Stimulated activated CD8-positive, alpha-beta memory T cell treated with anti-CD3 and anti-CD28 coated beads, Interleukin-7, amount 100 ng/mL, for 48 hours (primary cell): ENCODE results near the gene PCSK6.

Experiments used
- DNase-seq, 2 donors: peaks; one replicate each; pipeline ENCODE4 v3.0.0-alpha.2; 2020; ENCODE audit warnings: low read depth in 1 of 2; ENCODE audit errors: extremely low read depth in 1 of 2

Gene PCSK6

DNA sequence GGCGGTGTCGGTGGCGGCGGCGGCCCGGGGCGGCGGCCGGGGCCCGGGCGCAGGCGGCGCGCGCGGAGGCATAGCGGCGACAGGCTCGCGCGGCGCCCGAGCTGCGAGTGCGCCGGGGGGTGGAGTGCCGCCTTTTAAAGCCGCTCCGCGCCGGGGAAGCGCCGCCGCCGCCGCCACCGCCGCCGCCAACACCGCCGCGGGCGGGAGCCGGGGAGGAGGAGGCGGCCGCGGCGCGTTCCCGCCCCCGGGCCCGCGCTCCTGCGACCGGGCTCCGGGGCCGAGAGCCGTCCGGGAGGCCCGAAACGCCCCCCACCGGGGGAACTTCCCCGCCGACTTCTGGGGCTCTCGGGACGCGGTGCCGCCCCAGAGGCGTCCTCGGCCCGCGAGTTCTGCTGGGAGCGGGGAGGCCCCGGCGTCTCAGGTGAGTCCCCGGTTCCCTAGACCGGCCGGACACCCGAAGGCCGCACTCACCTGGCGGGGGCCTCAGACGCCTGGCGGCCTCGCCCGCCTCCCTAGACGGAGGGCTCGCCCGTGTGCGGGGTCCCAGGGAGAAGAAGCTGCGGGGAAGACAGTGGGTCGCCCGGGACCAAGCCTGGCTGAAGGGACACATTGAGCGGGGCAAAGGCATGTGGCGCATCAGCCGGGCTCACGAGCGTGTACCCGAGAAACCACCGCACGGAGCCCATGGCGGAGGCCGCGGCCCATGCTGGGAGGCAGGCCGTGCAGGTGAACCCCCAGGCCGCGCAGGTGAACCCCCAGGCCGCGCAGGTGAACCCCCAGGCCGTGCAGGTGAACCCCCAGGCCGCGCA, at the start of gene PCSK6:
Gene PCSK6 (minus strand): TSS at position 109 of the 809 bp plus-strand sequence. CDS start 37 bp downstream, at position 72.
- no peak for DNase-seq

DNA sequence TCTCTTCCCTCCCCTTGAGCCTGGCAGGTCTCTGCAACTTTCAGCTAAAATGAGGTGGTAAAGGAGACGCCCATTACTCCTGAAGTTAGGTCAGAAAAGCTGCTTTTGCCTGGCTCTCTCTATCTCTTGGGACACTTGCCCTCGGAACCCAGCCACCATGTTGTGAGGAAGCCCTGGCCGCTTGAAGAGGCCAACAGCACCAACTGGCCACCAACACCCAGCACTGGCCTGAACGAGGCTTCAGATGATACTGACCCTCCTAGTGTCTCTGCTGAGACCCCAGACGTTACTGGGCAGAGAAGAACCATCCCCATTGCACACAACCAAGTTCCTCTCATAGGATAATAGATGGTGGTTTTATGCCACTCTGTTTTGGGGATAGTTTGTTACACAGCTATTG, 49.5 kb upstream of the PCSK6 start:
- DNase-seq = no peak

DNA sequence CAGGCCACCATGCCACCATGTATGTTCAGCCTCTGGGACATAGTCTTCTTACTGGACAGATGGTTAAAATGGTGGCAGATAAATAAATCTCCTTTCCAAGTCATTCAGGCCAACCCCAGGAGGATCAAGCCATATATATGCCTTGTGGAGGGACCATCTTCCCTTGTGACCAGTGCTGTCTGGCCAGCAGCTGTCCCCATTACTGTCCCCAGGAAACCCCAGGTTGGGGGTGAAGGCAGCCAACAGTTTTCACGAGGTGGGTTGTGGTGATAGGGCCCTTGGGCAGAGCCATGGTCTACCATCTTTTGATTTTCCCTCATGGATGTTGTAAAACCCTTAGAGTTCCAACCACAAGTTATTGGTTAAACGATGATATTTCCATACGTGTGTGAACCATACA, 48.7 kb upstream of the PCSK6 start:
- no peak for DNase-seq

DNA sequence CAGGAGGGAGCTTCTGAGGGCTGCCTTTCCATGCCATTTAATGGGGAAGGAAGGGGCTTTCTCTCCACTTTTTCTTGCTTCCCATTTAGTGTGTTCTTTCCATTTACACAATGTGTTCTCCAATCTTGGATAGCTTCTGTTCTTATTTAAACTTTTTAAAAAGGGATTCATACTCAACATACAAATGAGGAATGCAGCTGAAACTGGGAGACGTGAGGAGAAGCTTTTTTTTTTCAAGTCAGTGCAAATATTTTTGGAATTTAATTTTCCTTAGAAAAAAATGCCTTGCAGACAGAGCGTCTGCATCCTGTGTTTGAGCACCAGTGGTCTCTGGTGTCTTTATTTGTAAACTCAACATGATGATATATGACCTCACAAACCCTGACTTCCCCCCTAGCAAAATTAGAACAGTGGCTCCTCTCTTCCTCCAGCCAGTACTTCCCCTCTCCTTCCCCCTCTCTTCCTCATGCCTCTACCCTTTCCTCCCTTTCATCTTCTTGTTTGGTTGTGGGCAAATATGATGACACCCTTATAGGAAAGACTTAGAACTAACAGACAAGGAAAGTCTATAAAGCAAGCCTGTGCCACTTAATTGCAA, 48.1 kb upstream of the PCSK6 start:
- DNase-seq = no peak

DNA sequence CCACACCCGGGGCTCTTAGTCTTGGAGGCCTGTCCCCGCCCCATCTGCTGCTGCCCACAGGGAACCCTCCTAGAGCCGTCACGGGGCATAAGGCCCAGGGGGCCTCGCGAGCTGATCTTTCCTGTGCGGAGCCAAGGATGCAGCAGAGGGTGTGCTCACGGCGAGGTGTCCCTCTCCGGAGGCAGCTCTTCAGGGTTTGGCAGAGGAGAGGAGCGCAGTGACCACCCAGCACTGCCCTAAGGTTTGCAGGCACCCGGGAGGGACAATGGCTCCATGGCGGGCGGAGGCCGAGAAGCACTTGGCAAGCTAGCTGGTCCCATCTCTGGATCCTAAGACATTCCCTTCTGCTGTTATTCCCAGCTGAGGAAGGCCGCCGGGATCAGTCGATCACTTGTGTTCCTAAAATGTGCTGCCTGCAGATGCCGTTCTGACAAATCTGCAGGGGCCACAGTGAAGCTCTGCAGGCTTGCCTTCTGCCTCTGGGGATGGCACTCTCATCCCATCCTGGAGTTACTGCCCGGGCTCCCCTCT, 47.4 kb upstream of the PCSK6 start:
- no peak for DNase-seq

DNA sequence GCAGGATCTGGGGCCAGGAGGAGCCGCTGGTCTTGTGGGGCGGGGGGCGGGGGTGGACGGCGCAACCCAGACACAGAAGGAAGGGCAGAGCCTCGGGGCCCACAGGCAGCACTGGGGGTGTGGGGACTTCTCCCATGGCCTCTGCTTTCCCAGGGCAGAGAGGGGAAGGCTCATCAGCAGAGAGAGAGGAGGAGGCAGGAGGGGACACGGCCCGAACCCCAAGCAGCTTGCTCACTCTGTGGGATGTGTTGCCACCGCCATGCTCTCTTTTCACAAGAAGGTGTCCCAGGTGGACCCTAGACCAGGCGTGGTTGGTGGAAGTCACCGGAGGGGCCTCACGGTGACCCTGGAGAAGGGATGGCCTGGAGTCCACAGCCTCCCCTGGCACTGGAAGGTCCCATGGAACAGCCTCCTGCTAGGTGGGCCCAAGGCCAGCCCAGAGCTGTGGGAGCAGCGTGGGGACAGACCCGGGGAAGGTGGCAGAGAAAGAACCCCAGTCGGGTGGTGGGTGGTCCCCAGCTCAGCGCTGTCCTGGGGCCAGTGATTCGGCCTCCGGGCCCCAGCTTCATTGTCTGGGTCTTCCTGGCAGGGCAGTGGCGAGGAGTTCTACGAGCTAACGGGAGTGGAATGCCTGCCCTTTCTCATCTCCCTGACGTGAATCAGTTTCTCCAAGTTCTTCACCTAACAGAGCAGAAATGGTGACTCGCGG, 46.8 kb upstream of the PCSK6 start:
- DNase-seq = no peak

DNA sequence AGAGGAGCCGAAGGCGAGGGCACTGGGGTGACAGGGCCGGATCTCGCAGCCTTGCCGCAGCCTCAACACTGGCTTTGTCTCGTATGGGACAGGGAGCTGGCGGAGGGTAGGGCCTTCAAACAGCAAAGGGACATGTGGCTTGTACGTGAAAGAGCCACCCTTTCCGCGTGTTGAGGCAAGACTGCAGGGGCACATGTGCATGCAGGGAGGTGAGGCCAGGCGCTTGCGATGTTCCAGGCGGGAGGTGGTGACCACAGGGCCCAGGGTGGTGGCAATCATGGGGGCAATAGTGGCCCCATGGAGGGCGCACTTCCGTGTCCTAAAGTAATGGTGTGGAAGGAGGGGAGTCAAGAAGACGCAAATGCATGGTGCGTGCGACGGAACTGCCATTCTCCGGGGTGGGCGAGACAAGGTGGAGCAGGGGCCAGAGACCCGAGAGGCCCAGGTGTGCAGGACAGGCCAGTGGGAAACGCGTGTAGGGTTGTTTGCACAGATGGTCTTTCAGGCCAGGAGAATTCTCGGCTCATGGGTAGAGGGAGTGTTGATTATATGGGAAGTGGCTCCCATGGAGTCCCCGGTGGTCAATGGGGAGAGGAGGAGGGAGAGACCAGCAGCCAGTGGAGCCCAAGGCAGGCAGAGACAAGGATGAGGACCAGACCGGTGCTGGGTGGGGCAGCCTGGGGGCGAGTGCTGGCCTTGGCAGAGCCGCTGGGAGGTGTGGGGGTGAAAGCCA, 45.8 kb upstream of the PCSK6 start:
- DNase-seq = no peak

DNA sequence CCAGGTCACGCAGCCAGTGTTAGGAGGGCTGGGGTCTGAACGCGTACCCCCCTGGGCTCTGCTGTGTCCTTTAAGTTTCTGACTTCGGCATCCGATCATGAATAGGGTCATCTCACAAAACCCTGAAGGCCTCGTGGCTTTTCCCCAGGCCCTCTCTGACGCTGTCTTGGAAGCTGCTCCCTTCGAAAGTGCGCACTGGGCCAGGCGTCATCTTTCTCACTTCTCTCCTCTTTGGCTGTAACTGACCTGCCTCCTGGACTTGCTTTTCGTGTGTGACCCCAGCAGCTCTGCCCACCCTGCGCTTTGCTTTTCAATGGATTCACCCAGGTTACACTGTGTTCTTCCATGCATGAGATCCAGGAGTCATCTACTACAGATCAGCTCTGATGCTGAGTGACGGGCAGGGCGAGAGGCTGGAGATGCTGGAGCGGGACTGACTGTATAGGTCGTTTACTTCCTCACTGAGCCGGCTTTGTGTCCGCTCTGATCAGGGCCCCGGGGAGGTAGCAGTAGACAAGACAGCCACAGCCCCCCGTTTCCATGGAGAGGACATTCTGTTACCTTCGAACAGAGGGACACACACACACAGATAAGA, 45.0 kb upstream of the PCSK6 start:
- DNase-seq = no peak

DNA sequence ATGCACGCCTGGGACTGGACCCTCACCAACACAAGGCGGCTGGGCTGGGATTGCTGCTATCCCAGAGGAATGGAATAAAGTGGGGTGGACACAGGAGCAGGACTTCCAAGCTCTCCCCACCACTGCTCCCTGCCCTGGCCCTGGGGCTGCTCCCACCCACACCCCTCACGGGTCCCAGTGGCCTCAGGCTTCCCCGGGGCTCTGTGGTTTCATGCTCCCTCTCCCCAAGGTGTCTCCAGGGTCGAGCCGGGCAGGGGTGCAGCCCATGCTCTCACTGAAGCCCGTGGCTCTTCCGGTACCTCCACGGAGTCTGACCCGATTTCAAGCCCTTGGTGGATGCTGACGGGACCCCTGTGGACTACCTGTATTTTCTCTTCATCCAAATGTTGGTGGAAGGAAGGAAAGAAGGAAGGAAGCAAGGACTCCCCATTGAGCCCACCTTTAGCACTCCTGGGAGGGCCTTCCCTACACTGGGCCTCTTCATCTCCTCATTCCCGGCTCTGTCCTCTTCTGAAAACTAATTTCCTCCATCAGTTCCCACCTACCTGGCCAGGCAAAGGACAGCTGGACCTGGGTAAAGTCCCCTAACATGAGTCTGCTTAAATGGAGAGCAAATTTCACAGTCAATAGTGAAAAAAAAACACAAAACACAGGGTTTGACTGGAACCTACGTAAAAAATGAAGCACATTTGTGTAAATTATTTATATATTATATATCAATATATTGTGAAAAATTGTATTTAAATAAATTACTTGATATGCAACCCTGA, 44.0 kb upstream of the PCSK6 start:
- DNase-seq = no peak

DNA sequence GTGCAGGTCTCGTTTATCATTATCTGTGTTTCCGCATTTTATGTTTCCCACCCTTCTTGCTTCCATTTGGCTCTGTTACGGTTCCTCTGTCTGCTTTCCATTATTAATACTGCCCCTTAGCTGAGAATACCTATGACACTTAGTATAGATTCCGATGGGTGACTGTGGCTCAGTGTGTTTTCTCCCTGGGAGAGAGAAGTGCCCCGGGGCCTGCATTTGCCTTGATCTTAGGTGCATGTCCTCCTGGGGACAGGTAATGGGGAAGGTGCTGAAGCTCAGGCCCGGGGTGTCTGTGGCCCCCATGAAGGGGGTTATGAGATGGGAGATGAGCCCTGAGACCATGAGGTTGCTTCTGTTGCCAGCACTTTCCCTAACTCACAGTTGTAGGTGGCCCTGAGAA, 43.4 kb upstream of the PCSK6 start:
- DNase-seq = no peak

DNA sequence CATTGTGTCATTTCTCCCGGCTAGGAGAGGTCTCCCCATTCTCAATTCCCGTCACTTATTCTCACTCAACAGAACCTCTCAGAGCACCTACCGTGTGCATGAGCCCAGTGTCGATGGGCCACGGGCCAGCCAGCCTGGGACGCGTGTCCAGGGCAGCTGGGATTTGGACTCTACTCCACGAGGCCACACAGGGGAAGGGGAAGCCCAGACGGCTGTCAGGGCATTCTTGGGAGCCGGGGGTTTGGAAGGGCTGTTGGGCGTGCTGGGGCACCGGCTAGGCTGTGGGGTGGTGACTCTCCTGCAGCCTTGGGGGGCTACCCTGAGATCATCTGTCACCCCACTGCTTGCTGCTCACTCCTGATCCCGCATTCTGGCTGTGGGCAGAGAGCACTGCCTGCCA, 41.7 kb upstream of the PCSK6 start:
- no peak for DNase-seq

DNA sequence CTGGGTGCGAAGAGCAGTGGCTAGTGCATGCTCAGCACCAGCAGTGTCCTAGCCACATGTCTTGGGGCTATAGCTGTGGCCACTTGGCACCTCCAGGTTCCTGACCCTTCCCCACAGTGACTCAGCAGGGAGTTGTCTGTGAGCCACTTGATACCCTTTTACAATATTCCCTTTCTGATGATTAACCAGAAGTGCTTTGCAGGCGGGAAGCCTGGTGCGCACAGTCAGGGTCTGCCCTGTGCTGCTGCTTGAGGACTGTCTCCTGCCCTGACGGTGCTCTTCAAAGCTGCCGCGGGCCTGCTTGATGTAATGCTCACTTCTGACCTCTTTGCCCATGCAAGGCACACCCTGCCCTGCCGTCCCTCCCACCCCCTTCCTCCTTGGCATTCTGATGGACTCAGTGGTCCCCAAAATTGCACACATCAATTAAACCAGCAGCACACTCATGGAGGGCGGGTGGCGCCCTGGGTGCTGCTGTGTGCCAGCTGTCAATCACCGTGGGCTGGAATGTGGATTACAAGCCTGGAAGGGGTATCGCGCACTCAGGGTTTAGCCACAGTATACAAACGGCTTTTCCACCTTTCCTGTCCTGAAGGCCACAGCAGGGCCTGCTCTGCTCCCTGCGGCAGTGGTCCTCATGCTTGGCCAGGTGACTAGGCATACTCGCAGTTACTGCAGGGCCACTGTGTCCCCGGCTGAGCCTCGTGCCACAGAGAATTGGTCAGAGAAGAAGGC, 40.9 kb upstream of the PCSK6 start:
- DNase-seq = no peak

DNA sequence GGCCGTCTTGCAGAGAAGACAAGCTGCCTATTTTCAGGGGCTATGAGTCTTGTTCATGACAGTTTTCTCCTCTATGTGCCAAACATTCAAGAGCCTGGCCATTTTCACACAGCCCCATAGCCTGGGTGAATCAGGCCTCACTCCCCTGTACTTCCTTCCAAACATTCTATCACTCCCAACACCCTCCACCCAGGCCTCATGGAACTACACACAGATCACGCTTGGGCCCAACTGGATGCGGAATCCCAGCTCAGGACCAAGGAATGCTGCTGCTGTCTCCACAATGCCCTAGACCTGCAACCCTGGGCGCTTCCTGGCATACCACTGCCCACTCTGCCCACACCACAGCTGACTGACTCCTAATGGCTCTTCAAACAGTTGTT, 39.4 kb upstream of the PCSK6 start:
- DNase-seq = no peak

DNA sequence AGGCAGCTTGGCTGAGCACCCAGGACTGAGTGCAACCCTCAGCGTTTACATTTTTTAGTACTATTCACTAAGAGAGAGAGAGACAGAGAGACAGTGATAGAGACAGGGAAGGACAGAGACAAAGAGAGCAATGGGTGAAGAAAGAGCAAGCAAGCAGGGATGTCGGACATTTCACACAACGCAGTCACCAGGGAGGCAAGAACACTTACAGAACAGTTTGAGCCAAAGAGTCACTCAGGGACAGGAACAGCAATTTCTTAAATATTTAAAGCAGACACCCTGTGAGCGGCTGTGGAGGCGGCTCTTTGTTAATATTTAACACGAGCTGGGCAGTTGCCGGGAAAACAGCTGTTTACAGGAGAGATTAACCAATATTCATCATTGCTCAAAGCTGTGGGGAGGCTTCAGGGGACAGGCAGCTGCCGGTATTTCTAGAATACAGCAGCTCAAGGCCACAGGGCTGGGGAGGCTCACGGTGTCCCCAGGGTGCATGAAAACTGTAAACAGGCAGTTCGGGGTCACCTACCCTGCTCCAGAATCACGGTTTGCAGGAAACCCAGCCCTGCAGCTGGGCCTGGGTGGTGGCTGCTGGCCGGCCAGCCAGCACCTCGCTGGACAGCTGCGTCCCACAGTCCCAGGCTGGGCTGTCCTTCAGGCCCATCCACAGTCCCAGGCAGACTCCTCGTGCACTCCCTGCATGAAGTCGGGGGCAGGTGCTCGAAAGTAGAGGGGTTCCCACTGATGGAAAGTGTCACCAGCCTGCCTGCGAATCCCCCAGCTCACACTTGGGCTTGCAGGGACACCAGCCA, 38.8 kb upstream of the PCSK6 start:
- DNase-seq = no peak

DNA sequence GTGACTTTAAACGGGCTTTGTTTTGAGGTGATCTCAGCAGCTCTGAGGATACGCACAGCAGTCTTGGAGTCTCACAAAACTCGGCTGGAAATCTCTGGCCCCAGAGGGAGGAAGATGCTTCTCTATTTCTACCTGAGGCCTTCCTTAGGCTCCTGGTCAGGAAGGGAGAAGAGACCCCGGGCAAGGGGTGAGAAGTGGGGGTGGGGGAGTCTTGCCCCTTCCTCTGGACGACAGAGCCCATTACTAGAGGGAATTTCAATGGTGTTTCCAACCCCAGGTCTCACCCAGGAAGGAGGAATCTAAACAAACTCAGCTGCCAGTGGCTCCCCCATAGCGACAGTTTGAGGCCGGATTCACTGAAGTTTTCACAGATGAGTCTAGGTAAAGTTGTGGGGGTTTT, 37.4 kb upstream of the PCSK6 start:
- no peak for DNase-seq

DNA sequence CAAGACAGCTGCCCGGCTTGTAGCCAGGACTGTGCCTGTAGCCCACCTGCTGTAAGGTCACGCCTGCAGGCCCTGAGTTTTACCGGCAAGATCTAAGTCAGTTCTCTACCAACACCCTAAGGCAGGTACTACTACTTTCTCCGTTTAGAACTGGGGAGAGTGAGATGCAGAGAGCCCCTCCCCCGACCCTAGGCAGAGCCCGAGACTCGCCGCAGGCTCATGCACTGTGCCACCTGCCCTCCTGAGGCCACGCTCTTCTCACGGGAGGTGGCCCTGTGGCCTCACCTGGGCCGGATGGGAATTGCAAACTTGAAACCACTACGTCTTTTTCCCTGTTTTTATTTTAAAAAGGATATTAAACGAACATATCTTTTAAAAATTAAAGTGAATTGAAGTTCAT, 36.9 kb upstream of the PCSK6 start:
- no peak for DNase-seq

DNA sequence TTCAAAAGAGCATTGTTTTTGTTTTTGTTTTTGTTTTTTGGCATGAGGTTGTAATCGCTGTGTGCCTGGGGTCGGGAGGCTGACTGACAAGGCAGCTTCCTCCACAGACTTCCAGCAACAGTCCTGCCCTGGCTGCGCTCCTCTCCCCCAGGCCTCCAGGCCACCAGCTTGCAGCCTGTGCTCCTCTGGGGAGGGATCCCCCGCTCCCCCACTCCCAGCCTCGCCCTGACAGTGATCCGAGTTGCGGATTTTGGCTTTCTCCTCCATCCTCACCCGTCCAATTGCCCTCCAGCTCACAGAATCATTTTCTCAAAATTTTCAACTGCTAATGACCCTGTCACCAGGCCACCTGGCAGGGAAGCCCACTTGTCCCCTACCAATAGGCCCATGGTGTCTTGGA, 36.5 kb upstream of the PCSK6 start:
- no peak for DNase-seq

DNA sequence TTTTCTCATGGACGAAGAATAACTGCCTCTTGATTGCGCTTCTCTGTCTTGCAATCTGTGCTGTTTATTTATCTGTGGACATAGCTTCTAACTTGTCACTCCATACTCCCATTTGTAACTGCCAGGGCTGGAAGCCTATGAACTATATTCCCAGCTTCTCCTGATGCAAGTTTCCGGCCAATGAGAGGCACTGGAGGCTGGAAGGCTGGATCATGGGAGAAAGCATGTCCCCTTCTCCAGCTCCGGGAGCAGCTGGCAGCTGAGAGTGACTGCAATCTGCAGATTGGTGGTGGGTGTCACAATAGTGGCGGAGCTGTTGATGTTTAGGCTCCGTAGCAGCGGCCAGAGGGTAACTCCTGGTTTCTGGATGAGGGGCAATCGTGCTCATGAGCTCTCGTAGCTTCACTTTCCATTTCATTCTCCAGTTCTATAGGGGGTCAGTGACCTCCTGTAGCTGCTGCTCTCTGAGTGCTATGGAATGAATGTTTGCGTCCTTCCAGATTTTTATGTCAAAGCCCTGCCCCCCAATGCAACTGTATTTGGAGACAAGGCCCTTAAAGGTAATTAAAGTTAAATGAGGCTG, 35.7 kb upstream of the PCSK6 start:
- no peak for DNase-seq
